Transverse colon (tissue), 4 donors: ENCODE measurements around the gene TREH. TPM values are rescaled to one million over a fixed set of nuclear protein-coding genes. Genes with fewer than 3 reads are reported as not detected.
A peak's percentile ranks its signal among the peaks of the same experiment; 100 is the strongest.

Experiments
- DNase-seq: peaks from one replicate; pipeline ENCODE4 v3.0.0-alpha.2; 2019
- H3K27ac ChIP-seq, 4 donors: fragments of 200-600 bp; sonication (generic); 2 replicates each; pipeline ENCODE4 v1.5.1; 2016 to 2018; ENCODE audit warnings: inconsistent platforms in 4 of 4
- H3K27me3 ChIP-seq: fragments of 200-600 bp; sonication (generic); 2 replicates; pipeline ENCODE4 v1.5.1; 2017; ENCODE audit warnings: inconsistent platforms
- H3K36me3 ChIP-seq, 4 donors: fragments of 200-600 bp; sonication (generic); 2 replicates each; pipeline ENCODE4 v1.5.1; 2017 to 2019; ENCODE audit warnings: inconsistent platforms in 4 of 4
- H3K4me1 ChIP-seq, 4 donors: fragments of 200-600 bp; sonication (generic); 2 replicates each; pipeline ENCODE4 v1.5.1; 2017 to 2020; ENCODE audit warnings: inconsistent platforms in 4 of 4
- H3K4me3 ChIP-seq, 4 donors: fragments of 200-600 bp; sonication (generic); 1 replicate in 1 of 4; 2 replicates in 3 of 4; pipeline versions ENCODE4 v1.5.1 to v1.6.1; 2017 to 2019; ENCODE audit warnings: inconsistent platforms in 4 of 4
- H3K9me3 ChIP-seq, 2 donors: fragments of 200-600 bp; sonication (generic); 2 replicates each; pipeline ENCODE4 v1.5.1; 2017 to 2019; ENCODE audit warnings: inconsistent platforms in 2 of 2
- CTCF ChIP-seq, 5 experiments: fragments of 200-600 bp in 3 of 5; fragments of 450-650 bp in 2 of 5; sonication (generic) in 3 of 5; IDR thresholded peaks; 1 replicate in 2 of 5; 2 replicates in 3 of 5; pipeline ENCODE4 v1.5.1; 2016 to 2017; ENCODE audit warnings: antibody characterized with exemption in 5 of 5, inconsistent platforms in 3 of 5, mild to moderate bottlenecking in 2 of 5, moderate library complexity in 1 of 5
- EP300 ChIP-seq: sonication (generic); formaldehyde crosslinking; IDR thresholded peaks from one replicate; pipeline ENCODE4 v1.6.1; 2017; ENCODE audit warnings: antibody characterized with exemption, low read depth
- POLR2A ChIP-seq: fragments of 450-650 bp; IDR thresholded peaks from one replicate; pipeline ENCODE4 v1.6.1; 2016; ENCODE audit warnings: antibody characterized with exemption, mild to moderate bottlenecking, moderate library complexity
- POLR2AphosphoS5 ChIP-seq, 3 donors: sonication (generic); formaldehyde crosslinking; IDR thresholded peaks; one replicate each; pipeline ENCODE4 v1.6.1; 2016; ENCODE audit warnings: antibody characterized with exemption in 3 of 3
- WGBS, 2 donors: methylation state at CpG; one replicate each; pipeline ENCODE4 v1.1.5; 2018; ENCODE audit warnings: low coverage in 1 of 2; 5-methylcytosine and 5-hydroxymethylcytosine counted together
- in situ Hi-C, 4 donors: fragments of 200-750 bp; cut with MboI; loops; one replicate each; pipeline versions ENCODE4 v1.15.0 to v1.15.1; 2017; ENCODE audit warnings: low sequenced_read_pairs in 3 of 4, low pct_ligation_motif_present in 1 of 4, low pct_unique_long_range_greater_than_20kb in 1 of 4
- intact Hi-C: fragments of 100-400 bp; cut with DNase I; formaldehyde crosslinking; loops from one replicate; pipeline ENCODE4 v1.15.1; 2023; ENCODE audit warnings: low total_unique reads
- total RNA-seq, 4 donors: library from RNA; depleted of rRNA; stranded (reverse); fragments of >200 nt; gene quantifications; one replicate each; pipeline ENCODE4 v1.1.0, GENCODE V29; 2016

The TREH gene
- total RNA-seq, 4 donors from 2014 or later = 4.9 to 5.6 TPM; not detected in 2

GRCh38 chr11:118627566-118627965 is 51.9 kb downstream of the TREH start:
- peaks cover 5 to 45% (median 36%) of the 10 kb centered on the region in 4 donors for H3K4me1 ChIP-seq
- no peak overlapping the region for H3K27ac ChIP-seq
- no peaks in the 10 kb centered on the region for H3K36me3 ChIP-seq
- no peaks in the 10 kb centered on the region for H3K27me3 ChIP-seq
- 93% methylated on average over 3 of the region's 10 CpGs; no CpG with 5 or more reads in 1 of the 2 donors for WGBS, 2 donors
- in situ Hi-C loops = no loop called here
- DNase-seq = no peak
- TF ChIP-seq EP300 (no peak), POLR2AphosphoS5 (IDR thresholded peaks at IDR 0.05) (no peak), CTCF (IDR thresholded peaks at IDR 0.05) (no peak), POLR2A (no peak)
- no peaks in the 10 kb centered on the region for H3K9me3 ChIP-seq
- no peak overlapping the region for H3K4me3 ChIP-seq
- intact Hi-C loops = no loop called here

GRCh38 chr11:118625976-118626375 is 53.5 kb downstream of the TREH start:
- Histone ChIP-seq H3K36me3 (no peaks in the 10 kb centered on the region), H3K27ac (no peak overlapping the region), H3K4me3 (no peak overlapping the region), H3K4me1 (peaks cover 8 to 45% (median 37%) of the 10 kb centered on the region in 4 donors), H3K9me3 (no peaks in the 10 kb centered on the region), H3K27me3 (no peaks in the 10 kb centered on the region)
- TF ChIP-seq CTCF (IDR thresholded peaks at IDR 0.05) = no peak
- in situ Hi-C loops = no loop called here
- intact Hi-C loops = no loop called here
- 76% methylated on average over 2 of the region's 2 CpGs; no CpG with 5 or more reads in 1 of the 2 donors for WGBS, 2 donors
- no peak for DNase-seq

- no peak overlapping the region for H3K4me3 ChIP-seq
- DNase-seq = no peak
- WGBS, 2 donors = 85% methylated on average over 6 of the region's 6 CpGs; no CpG with 5 or more reads in 1 of the 2 donors
These were observed 54.3 kb downstream of the TREH start for GRCh38 chr11:118625036-118625690.

GRCh38 chr11:118623269-118623655 is 56.2 kb downstream of the TREH start:
- peaks cover 16 to 50% (median 39%) of the 10 kb centered on the region in 4 donors for H3K4me1 ChIP-seq
- H3K9me3 ChIP-seq = no peaks in the 10 kb centered on the region
- no peak for TF ChIP-seq CTCF (IDR thresholded peaks at IDR 0.05)
- no peak for TF ChIP-seq POLR2A
- TF ChIP-seq POLR2AphosphoS5 (IDR thresholded peaks at IDR 0.05) = no peak
- TF ChIP-seq EP300 = no peak
- H3K27ac ChIP-seq = peak overlapping the region; percentile 74 to 90 (median 80)
- intact Hi-C loops = no loop called here
- no peak for DNase-seq
- in situ Hi-C loops = no loop called here
- no peaks in the 10 kb centered on the region for H3K36me3 ChIP-seq
- no peaks in the 10 kb centered on the region for H3K27me3 ChIP-seq
- H3K4me3 ChIP-seq = no peak overlapping the region
- WGBS, 2 donors = 50 to 53% methylated on average over 1 to 3 of the region's 4 CpGs

More at GRCh38 chr11:118625036-118625690, 54.3 kb downstream of the TREH start:
- no peak overlapping the region for H3K27ac ChIP-seq
- no peaks in the 10 kb centered on the region for H3K27me3 ChIP-seq
- in situ Hi-C loops (no loop called here), intact Hi-C loops (no loop called here)
- no peaks in the 10 kb centered on the region for H3K36me3 ChIP-seq
- TF ChIP-seq EP300 = no peak
- no peak for TF ChIP-seq POLR2A
- no peak for TF ChIP-seq CTCF (IDR thresholded peaks at IDR 0.05)
- TF ChIP-seq POLR2AphosphoS5 (IDR thresholded peaks at IDR 0.05) = no peak
- H3K9me3 ChIP-seq = no peaks in the 10 kb centered on the region
- peaks cover 16 to 48% (median 41%) of the 10 kb centered on the region in 4 donors for H3K4me1 ChIP-seq
